Cortex of kidney (tissue), 1 donor: ENCODE measurements around the gene SDCCAG8.

Experiments used
- DNase-seq: peaks from one replicate; lab custom pipeline; 2025; lab: John Stamatoyannopoulos, UW

SDCCAG8 gene

DNA sequence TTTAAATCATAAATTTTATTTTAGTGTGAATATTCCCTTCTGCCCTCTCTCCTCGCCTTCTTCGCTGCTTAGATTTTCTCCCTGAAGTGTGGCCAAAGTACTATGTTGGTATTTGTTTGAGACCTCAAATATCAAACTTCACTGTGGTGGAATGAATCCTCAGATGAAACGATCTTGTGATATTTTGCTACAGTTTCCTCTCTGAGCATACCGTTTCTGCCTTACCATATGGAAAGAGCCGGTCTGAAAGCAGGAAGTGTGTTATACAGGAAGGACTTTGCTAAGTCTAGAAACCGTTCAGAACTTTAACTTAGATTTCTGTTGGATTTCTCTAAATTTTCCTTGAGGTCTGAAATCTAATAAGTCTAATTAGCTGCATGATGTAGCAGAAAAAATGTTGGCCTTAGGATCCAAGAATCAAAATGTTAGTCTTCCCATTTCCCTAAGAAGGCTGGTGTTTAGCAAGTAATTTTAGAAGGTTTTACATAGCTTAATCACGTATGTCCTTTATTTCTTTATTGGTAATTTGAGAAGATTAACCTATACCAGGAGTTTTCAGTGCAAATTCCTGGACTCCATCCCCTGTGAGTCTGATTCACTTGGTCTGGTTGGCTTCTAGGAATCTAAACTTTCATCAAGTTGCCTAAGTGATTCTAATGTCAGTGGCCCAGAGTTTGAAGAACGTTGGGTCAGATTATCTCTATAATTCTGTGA lies 30.7 kb downstream of the SDCCAG8 start:
- DNase-seq, result no peak

- no peak for DNase-seq
Observed at GRCh38 chr1:243287123-243287460, 31.3 kb downstream of the SDCCAG8 start.

DNA sequence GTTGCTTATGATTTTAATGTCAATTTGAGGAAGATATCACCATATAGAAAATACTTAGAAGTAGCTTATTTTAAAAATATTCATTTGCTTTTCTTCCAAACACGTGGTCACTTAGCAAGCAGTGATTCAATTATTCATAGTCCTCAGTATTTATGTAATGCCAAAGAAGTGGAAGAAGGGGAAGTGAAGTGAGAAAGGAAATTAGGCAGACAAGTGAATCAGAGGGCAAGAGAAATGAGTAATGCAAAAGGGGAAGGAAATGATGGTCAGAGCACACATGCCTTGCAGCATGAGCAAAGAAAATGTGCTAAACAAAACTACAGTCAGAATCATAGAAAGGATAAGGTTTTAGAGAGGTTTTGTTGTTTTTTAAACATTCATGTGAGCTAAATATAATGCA lies 31.8 kb downstream of the SDCCAG8 start:
- no peak for DNase-seq

GRCh38 chr1:243288062-243288461 lies 32.2 kb downstream of the SDCCAG8 start:
- no peak for DNase-seq

DNA sequence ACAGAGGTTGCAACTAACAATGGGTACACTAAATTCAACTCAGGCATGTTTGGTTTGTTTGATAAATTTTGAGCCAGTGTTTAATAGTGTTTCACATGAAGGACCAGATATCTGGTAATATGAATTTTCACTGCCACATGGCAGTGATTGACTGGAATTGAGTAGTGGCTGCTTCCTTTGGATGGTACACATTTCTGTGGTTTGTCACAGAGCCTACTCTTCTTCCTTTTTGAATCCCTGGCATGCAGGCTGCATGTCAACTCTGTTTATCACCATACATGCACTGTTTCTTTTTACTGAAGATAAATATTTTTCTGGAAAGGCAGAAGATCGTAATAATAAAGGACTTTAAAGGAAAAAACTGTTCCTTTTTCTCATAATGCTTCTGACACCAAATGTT lies 35.5 kb downstream of the SDCCAG8 start:
- no peak for DNase-seq

DNA sequence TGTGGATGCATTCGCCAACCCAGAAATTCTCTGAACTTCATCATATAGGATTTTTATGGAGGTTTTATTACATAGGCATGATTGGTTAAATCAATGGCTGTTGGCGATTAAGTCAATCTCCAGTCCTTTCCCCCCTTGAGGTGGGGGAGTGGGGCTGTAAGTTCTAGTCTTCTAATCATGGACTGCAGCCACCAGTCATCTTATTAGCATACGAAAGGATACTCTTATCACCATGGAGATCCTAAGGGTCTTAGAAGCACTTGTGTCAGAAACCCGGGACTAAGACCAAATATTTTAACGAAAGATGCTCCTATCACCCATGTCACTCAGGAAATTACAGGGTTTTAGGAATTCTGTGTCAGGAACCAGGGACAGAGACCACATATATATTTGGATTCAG lies 36.3 kb downstream of the SDCCAG8 start:
- DNase-seq, result no peak

- DNase-seq, result no peak
Observed at GRCh38 chr1:243293941-243294722, 38.3 kb downstream of the SDCCAG8 start.

DNA sequence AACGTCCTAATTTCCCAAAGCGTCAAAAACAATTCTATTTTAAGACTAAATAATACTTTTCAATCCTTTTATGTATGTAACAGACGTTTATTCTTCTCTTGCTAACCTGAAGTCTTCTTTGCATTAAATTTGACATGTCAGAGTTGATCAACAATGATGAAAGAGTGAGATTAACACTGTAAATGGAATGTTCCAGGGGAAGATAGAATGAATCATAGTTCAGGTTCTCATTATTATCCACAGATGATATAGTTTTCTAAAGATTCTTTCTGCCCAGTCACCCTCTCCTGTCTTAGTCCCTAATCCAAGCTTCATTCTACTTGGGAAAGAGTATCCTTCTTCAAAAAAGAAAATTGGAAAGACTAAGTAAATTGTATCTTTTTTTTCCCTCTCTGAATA lies 38.9 kb downstream of the SDCCAG8 start:
- DNase-seq, result no peak

DNA sequence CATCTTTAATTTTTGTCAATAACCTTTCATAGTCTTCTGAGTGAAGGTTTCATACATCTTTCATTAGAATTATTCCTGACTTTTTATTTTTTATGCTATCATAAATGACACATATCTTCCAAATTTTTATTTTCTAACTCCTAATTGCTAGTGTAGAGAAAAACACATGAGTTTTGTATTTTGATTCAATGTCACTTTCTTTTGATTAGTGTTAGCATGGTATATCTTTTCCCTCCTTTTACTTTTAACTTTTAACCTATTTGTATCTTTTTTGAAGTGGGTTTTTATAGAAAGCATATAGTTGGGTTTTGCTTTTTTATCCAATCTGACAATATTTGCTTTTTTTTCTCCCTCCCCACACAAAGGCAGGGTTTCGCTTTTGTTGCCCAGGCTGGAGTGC lies 43.2 kb downstream of the SDCCAG8 start:
- no peak for DNase-seq

DNA sequence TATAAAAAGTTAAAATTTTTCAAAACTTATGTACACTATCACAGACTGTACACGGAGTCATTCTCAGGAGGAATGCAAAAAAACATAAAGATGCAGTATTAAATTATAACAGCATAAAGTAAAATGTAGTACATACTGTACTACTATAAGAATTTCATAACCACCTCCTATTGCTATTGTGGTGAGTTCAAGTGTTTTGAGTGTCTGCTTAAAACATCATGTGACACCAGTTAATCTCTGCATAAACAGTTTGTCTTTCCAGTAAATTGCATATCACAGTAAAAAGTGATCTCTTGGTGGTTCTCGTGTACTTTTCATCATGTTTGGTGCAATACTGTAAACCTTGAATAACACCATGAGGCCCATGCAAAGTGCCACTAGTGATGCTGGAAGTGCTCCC lies 45.2 kb downstream of the SDCCAG8 start:
- no peak for DNase-seq

DNA sequence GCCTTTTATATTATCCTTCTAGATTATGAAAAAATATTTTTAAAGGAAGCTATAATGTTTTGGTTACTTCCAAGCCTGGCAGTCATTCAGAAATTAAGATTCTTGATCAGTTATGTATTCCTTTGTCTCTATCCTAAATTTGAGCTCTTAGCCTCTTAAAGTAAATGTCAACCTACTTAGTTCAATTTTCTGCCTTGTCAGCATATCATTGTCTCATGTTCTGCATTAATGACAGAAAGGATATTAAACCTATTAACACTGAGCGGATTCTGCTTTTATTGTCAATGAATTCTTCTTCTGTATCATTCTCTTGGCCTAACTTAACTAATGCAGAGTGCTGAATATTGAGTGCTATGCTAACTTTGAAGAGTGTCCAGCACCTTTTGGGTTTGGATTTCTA lies 56.0 kb downstream of the SDCCAG8 start:
- DNase-seq, result no peak

- DNase-seq, result no peak
Observed at GRCh38 chr1:243312952-243313634, 57.3 kb downstream of the SDCCAG8 start.

DNA sequence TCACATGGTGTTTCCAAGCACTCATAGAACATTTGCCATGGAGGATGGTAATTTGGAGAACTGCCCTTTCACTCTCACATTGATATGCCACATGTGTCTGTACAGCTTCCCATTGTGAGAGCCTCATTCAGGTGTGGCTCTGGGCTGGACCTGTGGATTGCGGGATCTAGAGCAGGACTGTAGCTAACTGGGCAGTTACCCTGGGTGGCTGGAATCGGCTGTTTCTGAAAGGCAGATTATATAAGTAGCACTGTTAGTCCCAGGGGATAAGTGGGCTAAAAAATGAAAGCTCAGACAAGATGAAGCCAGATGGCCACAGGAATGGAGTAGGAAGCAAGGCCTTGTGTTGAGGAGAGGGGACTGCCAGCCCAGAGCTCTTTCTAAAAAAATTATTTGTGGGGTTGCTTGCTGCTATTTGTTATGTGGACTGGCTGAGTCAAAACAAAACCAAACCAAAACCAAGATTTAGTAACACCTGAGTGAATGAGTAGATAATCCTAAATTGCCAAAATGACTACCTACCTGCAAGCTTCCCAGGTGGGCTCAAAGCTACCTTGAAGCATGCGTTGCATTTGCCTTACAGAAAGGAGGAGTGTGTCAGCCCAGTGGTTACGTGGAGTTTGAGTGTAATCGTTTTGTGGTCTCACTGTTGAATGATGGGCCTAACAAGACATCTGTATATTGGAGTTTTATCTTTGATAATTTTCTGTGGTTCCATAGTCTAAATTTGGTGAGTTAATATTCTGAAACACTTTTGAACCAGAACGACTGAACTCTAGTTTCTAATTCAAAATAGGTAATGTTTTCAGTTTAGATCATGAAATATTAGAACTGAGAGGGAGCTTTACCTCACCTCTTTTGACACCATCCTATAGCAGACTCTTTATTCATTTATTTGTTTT lies 58.0 kb downstream of the SDCCAG8 start:
- DNase-seq, result no peak

GRCh38 chr1:243315455-243315854 lies 59.6 kb downstream of the SDCCAG8 start:
- DNase-seq, result no peak

- DNase-seq, result no peak
Observed at GRCh38 chr1:243315893-243316292, 60.1 kb downstream of the SDCCAG8 start.

- no peak for DNase-seq
Observed at GRCh38 chr1:243316366-243316989, 60.6 kb downstream of the SDCCAG8 start.

GRCh38 chr1:243320224-243320623 lies 64.4 kb downstream of the SDCCAG8 start:
- DNase-seq, result no peak

GRCh38 chr1:243322326-243322725 lies 66.5 kb downstream of the SDCCAG8 start:
- DNase-seq, result no peak

GRCh38 chr1:243323491-243323890 lies 67.7 kb downstream of the SDCCAG8 start:
- no peak for DNase-seq

GRCh38 chr1:243325305-243325890 lies 69.6 kb downstream of the SDCCAG8 start:
- no peak for DNase-seq

DNA sequence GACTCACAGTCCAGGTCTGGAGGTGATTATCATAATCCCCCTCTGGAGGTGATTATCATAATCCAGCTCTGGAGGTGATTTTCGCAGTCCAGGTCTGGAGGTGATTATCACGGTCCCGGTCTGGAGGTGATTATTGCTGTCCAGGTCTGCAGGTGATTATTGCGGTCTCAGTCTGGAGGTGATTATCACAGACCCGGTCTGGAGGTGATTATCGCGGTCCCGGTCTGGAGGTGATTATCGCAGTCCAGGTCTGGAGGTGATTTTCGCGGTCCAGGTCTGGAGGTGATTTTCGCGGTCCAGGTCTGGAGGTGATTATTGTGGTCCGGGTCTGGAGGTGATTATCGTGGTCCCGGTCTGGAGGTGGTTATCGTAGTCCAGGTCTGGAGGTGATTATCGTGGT lies 76.6 kb downstream of the SDCCAG8 start:
- no peak for DNase-seq
